ENCODE data around the gene ZNF598. TPM values are rescaled to one million over a fixed set of nuclear protein-coding genes. Genes with fewer than 3 reads are reported as not detected.

The ZNF598 gene
- total and polyA plus RNA-seq, 8 donors = 26.0 to 93.6 (median 50.8) TPM

- Histone ChIP-seq H3K9me3 (no peaks in the 10 kb centered on the region), H3K4me1 (peaks cover 0 to 13% (median 12%) of the 10 kb centered on the region in 3 donors), H3K4me3 (peak overlapping the region; percentile 85 to 99 (median 98)), H3K36me3 (peaks cover 0 to 24% (median 14%) of the 10 kb centered on the region in 3 donors), H3K27ac (no peak overlapping the region), H3K27me3 (no peaks in the 10 kb centered on the region)
- intact Hi-C loops (cut with DNase I) = no loop called here
- TF ChIP-seq CTCF (IDR thresholded peaks at IDR 0.05) = no peak
- peak; percentile 1 to 14 (median 4) for ATAC-seq
- 2% methylated on average over 22 of the region's 22 CpGs for WGBS, 2 donors
- FAIRE-seq = no peak
- peak in 3 of 6 donors; percentile 33 to 80 (median 58) for DNase-seq
These were observed 37.1 kb downstream of the ZNF598 start for GRCh38 chr16:1972490-1972877.

- DNase-seq (peak; percentile 89 to 97 (median 94)), FAIRE-seq (no peak), ATAC-seq (peak; percentile 94 to 97 (median 96))
- Histone ChIP-seq H3K27me3 (no peaks in the 10 kb centered on the region), H3K36me3 (peaks cover 0 to 19% (median 14%) of the 10 kb centered on the region in 3 donors), H3K4me3 (peak within 1 kb of the TSS; percentile 85 to 99 (median 98)), H3K27ac (peak within 1 kb of the TSS; percentile 87 to 93 (median 92)), H3K4me1 (peaks cover 0 to 13% (median 12%) of the 10 kb centered on the region in 3 donors), H3K9me3 (no peaks in the 10 kb centered on the region)
- TF ChIP-seq CTCF (IDR thresholded peaks at IDR 0.05) = no peak
- WGBS, 2 donors = 0 to 1% methylated on average over 65 to 78 of the region's 78 CpGs
- intact Hi-C loops (cut with DNase I) = no loop called here
These were observed 37.7 kb downstream of the ZNF598 start, which contains the start of gene TBL3 for GRCh38 chr16:1971796-1972489. Gene TBL3 (plus strand): TSS chr16:1972053. CDS start chr16:1972165, 112 bp downstream.

- Histone ChIP-seq H3K27ac (no peak overlapping the region), H3K4me3 (no peak overlapping the region), H3K27me3 (no peaks in the 10 kb centered on the region), H3K4me1 (peaks cover 0 to 23% (median 15%) of the 10 kb centered on the region in 3 donors), H3K9me3 (no peaks in the 10 kb centered on the region), H3K36me3 (no peaks in the 10 kb centered on the region)
- intact Hi-C loops (cut with DNase I) = no loop called here
- ATAC-seq (no peak), FAIRE-seq (no peak), DNase-seq (peak in 2 of 6 donors; percentile 45 to 67)
- no peak for TF ChIP-seq CTCF (IDR thresholded peaks at IDR 0.05)
- 86 to 90% methylated on average over 41 of the region's 41 CpGs for WGBS, 2 donors
These were observed 41.3 kb downstream of the ZNF598 start for GRCh38 chr16:1968146-1968953.

GRCh38 chr16:1966460-1966859, 43.2 kb downstream of the ZNF598 start, which contains the start of gene RNF151:
Gene RNF151 (plus strand): TSS chr16:1966856. CDS start chr16:1966882, 26 bp downstream.
- no peaks in the 10 kb centered on the region for H3K9me3 ChIP-seq
- DNase-seq = peak in 1 of 6 donors; percentile 60
- peak within 1 kb of the TSS in 1 of 4 donors; percentile 91 for H3K27ac ChIP-seq
- FAIRE-seq = no peak
- H3K4me3 ChIP-seq = peak within 1 kb of the TSS; percentile 74 to 96 (median 88)
- ATAC-seq = no peak
- no peak for TF ChIP-seq CTCF (IDR thresholded peaks at IDR 0.05)
- intact Hi-C loops (cut with DNase I) = no loop called here
- H3K4me1 ChIP-seq = peaks cover 0 to 18% (median 11%) of the 10 kb centered on the region in 3 donors
- H3K27me3 ChIP-seq = no peaks in the 10 kb centered on the region
- 94 to 96% methylated on average over 6 of the region's 6 CpGs for WGBS, 2 donors
- peaks cover 0 to 16% (median 8%) of the 10 kb centered on the region in 3 donors for H3K36me3 ChIP-seq
